Stimulated activated CD4-positive, alpha-beta T cell treated with anti-CD3 and anti-CD28 coated beads, Interleukin-1b, Interleukin-23, amount 100 ng/mL, for 48 hours (primary cell): ENCODE results near the gene SLX4IP.

Experiments used
- DNase-seq: peaks from one replicate; pipeline ENCODE4 v3.0.0-alpha.2; 2020

SLX4IP gene

DNA sequence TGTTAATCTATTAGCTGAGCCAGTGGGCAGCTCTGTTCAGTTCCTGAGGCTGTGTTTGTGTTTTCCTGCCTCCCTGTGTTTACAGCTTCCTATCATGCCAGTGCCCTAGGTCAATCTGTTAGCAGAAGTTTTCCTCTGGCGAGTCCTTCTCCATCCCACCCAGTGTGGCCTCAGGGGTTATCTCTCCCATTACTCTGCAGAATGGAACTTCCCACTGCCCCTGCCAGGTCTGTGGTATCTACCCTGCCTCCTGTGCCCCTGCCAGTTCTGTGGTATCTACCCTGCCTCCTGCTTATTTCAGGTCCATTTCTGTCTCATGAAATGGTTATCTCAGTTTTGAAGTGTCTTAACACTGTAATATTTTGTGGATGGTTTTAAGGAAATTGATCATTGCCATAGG is 63.1 kb downstream of the SLX4IP start:
- no peak for DNase-seq

DNA sequence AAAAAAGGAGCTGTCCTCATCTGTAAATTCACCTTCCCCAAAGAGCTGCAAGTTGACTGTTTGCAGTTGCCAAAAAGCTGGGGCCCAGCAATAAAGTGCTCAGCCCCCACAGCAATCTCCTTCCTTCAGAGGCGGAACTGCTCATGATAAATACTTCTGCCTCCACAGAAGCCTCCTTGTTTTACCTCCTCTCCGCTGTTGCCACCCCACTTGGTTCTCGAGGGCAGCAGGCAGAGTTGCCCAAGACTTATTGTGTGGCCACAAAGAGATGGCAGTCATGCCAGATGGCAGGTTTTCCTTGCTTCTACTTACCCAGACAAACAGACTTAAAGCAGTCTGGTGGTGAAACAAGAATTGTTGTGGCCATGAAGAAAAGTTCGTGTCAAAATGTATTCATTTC is 66.3 kb downstream of the SLX4IP start:
- no peak for DNase-seq

DNA sequence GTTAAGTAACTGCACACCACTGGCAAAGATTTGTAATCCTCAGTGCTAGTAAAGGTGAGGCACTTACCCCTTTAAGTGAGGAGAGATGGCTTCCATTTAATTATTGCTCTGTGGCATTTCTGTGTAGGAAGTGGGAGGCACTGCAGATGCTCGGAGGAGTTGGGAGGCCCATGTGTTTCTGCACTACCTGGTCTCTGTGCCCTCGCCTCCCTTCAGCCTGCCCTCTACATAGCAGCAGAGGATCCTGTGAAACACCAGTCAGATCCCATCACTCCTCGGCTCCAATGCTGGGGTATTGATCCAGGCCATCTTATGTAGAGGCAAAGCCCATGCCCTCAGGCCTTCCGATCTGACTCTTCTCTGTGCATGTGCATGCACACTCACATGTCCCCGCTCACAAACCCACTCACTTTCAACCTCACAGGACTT is 67.0 kb downstream of the SLX4IP start:
- DNase-seq, result peak; percentile 4

DNA sequence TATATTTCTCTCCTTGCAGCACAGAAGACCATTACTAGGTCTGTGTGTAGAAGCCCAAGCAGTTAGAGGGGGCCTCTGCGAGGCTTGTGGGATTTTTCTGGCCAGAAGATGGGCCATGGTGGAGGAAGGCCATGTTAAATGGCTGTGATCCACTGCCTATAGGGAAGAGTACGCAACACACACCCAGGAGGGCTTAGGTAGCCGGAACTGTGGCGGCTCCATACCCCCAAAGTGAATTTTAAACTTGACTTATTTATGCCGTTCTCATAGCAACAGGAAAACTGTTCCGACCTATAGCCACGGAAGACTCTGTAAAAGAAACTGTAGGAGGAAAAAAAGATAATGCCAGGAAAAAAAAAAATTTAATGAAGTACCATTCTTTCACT is 69.5 kb downstream of the SLX4IP start:
- no peak for DNase-seq

DNA sequence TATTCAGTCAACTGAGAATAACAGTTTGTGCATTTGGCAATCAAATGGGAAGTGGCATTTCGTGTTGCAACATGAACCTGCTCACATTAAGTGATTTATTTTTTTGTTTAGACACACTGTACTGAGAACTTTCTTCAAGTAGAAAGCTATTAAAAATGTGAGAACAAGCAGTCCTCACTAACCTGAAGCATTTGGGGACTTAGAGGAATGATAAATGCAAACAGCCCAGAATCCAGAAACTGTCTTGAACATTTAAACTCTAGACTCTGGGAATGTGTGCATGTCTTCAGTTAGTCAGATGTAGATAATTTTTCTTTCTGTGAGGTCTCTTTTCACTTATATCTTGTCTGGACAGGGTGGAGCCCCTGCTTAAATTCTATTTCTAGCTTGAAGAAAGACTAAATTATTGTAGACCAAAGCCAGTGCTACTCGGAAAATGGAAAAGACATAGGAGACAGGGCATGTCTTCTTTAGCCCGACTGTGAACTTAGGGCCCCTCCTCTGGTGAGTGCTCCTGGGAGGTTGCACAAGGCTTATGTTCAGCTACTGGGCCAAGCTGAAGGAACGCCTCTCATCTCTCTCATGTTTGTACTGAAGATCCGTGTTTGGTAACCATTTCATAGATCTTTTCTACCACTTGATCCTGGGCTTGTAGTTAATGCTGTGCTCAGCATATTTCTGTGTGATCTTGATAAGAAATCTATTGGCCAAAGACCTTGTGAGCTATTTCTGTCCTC is 70.1 kb downstream of the SLX4IP start:
- no peak for DNase-seq

DNA sequence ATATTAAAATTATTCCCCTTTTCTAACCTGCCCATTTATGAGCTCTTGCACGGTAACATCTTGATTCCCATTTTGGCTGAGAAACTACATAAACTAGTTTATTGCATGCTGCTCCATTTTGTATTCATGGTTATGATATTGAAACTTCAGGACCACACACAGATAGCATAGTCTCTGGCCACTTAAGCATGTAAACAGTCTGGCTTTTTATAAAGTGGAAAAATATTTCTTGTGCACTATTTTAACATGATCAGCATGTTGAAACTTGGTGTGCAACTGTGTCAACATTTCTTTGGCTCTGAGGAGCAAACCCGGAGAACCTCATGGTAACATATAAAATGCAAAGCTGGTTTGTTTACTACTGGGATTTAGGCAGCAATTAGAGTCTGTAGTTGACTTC is 70.7 kb downstream of the SLX4IP start:
- DNase-seq, result no peak

DNA sequence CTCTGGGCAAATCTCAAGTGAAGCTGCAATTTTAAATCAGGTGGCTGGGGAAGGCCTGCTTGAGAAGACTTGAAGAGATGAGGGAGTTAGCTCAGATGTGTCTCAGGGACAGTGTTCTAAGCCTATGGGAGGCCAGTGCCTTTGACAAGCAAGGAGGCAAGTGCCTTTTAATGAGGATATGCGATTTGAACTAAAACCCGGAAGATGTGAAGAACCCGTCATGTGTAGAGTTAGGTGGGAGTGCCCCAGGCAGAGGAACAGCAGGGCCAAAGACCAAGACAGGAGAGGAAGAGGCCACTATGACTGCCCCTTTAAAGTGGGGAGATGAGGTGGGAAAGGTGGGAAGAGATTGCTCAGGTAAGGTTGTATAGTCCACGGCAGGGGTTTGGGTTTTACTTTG is 71.9 kb downstream of the SLX4IP start:
- DNase-seq, result no peak

DNA sequence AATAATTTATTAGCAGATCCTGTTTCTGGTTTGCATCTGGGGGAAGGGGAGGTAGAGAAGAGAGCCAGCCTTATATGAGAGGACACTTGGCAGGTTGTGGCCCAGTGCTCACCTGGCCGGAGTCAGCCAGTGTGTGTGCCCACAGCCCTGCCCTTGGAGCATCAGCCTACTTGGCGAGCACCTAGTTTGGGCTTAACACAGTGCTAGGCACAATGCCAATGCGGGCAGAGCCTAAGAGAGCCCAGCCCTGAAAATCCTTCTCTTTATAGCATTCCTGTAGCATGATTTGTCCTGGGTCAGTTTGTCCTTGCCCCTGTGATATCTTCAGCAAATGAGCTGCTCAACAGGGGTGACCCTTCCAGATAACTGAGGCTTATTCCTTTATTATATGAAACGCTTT is 73.0 kb downstream of the SLX4IP start:
- DNase-seq, result no peak

DNA sequence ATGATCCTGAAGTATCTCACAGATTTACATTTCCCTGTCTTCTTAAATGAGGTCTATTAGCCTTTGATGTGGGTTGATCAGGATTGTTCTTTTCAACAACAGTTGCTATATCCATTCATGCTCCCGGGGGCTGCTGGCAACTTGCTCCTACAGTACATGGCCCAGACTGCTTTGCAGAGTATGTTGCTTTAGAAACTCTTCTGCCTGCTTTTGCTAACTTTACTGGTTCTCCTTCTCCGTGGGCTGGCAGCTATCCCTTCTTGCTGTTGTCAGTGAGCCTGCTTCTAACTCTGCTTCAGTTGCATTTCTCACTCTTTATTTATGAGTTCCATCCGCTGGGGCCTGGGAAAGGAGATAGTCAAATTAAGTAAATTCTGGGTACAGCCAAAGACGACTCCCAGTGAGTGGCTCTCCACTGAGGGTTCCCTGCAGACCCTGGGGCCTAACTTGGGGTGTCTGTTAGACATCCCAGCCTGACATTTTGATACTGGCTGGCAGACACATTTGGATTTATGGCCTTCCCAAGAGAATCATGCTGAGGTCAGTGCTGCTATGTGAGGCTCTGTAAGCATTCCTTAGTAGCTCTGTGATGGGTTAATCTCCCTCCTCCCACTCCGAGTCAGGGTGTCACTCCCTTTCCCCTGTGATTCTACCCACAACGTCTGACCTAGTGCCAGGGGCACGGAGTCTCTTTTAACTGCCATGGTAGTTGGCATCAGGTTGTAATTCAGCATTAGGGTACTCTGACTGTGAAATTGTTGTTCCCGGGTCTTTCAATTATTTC is 73.6 kb downstream of the SLX4IP start:
- DNase-seq, result no peak

DNA sequence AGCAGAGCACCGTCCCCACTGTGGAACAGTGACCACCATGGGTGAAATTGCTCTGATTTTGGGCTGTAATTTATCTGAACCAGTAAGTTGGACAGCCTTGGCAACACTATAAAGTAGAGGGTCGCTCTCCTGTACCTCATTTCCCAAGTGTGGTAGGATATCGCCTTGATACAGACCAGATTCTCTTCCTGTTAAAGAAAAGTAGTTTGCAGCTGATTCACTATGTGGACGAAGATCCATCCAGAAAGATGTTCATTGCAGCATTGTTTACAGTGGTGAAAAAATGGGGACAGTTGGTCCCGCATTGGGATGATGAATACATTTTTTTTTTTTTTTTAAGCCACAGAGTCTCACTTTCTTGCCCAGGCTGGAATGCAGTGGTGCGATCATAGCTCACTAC is 74.3 kb downstream of the SLX4IP start:
- no peak for DNase-seq

DNA sequence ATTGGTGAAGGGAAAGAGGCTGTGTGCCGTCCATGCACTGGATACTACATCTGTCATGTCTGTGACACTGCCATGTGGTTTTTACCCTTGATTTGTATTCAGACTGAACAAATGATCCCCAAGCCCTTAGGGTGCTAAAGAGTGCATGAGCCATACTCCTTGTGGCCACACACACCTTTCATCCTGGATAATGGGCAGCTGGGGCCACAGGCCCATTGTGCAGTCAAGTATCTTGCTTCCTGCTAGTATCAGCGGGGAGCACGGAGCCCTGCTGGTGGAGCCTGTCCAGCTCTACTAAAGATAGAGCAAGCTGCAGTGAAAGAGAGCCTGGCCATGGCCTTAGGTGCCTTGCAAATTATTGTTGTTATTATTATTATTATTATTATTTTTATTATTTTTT is 75.1 kb downstream of the SLX4IP start:
- no peak for DNase-seq

DNA sequence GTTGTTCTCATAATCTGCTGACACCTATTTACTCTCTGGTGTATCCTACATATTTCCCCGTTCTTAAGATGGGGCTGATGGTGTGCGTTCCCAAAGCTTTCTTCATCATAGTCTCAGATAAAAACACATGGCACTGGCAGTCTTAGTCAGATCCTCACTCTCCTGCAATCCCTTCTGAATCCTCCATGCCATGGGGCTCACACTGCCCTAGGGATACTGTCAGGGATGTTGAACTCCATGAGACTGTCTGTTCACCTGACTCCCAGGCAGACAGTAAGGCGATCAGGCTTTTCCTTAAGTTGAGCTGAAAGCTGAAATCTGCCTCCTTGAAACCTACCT is 76.0 kb downstream of the SLX4IP start:
- no peak for DNase-seq

DNA sequence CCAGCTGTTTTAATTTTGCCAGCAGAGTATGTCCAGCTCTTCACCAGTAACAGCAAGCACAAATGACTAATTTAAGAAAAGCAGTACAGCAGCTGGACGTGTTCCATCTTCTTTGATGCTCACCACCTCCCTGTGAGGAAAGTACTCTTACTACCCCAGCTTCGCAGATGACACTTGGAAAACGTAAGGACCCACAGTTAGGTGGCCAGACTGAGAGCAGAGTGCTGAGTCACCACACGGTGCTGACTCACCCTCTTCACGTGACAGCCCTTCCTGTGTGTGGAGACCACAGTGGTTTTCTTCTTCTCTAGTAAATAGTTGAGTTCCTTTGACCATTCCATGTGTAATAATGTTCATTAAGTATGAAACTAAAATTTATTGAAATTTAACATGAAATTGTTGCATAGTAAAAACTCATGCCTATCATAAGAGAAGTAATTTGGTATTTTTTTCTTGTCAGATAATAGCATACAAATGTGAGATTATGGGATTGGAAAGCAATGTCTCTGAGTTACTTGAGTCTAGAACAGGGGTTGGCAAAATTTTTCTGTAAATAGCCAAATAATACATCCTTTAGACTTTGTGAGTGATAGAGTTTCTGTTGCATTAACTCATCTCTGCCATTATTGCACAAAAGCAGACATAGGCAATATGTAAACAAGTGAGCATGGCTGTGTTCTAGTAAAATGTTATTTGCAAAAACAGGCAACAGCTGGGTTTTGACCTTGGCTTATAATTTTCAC is 76.6 kb downstream of the SLX4IP start:
- DNase-seq, result peak; percentile 72

DNA sequence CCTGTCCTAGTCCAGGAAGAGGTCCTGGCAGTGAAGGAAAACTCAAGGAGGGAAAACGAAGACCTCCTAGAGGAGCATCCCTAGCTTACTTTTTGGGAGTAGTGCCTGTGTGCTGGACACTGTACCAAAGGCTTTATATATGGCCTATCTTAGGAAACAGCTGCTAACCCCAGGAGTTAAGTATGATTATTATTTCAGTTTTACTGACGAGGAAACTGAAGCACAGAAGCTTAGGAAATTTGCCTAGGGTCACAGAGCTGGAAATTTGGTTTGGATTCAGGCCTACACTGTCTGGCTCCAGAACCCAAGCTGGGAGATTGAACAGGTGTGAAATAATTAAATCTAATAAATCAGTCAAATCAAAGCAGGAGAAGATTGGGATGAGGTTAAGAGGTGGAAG is 78.0 kb downstream of the SLX4IP start:
- DNase-seq, result no peak

DNA sequence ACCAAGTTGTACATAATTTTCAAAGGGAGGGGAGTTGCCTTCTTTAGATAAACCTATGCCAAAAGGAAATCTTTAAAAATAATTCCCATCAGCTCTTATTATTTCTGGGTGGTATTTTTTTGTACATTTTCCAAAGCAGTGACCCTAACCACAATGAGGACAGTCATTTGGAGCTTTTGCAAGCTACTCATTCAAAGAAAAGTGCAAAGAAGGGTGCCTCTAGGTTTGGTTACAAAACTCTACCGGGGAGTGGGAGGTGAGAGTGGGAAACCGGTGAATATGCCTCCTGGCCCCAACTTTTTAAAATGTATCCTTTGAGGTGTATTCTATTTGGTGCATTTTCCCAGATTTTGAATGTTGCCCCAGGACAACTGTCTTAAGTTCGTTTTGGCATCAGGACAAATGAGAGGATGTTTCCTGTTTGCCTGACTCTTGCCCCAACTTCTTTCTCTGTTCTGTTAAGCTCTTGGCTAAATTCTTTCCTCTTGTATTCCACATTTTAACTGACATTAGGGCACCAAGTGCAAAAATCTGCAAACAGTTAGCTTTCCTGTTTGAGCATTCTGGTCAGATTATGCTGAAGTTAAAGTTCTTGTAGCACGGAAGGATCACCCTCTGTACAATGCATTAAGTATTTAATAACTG is 78.9 kb downstream of the SLX4IP start:
- no peak for DNase-seq

DNA sequence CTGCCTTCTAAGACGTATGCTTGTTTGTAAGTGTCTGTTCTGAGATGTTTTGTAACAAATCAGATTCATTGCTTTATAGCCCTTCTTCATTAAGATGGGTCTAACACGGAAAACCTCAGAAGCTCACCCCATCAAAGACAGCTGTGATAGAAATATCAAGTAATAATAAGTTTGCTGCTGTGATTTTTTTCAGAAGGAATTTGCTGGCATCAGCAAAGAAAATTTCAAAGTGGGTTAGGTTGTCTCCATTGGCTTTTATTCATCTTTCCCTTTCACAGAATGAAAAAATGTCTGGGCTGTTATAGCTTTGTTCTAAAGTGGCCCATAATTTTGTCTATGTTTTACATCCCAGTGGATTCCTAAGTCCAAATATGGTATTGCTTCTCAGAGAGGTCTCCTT is 81.4 kb downstream of the SLX4IP start:
- DNase-seq, result no peak

DNA sequence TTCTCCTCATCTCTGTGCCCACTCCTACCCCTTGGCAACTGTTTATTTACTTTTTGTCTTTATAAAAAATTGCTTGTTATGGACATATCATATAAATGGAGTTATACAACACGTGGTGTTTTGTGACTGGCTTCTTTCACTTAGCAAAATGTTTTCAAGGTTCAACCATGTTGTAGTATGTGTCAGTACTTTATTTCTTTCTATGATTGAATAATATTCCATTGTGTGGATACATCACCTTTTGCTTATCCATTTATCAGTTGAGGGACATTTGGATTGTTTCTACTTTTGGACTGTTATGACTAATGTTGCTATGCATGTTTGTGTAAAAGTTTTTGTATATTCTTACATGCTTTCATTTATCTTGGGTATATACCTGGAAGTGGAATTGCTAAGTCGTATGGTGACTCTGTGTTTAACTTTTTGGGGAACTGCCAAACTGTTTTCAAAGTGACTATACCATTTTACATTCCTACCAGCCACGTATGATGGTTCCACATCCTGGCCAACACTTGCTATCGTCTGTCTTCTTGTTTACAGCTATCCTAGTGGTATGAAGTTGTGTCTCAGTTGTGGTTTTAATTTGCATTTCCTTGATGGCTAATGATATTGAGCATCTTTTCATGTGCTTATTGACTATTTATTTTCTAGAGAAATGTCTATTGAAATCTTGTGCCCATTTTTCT is 84.4 kb downstream of the SLX4IP start:
- no peak for DNase-seq

DNA sequence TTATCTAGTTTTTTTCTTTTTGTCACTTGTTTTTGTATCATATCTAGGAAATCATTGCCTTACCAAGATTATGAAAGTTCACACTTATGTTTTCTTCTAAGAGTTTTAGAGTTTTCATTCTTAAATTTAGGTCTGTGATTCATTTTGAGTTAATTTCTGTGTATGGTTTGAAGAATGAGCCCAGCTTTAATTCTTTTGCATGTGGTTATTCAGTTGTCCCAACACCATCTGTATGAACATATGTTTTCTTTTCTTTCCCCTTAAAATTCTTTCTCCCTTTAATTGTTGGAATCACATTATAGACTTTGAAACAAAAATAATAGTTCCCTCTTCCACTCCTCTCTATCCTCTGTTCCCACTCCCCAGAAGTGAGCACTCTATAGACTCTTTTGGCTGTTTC is 85.4 kb downstream of the SLX4IP start:
- no peak for DNase-seq

DNA sequence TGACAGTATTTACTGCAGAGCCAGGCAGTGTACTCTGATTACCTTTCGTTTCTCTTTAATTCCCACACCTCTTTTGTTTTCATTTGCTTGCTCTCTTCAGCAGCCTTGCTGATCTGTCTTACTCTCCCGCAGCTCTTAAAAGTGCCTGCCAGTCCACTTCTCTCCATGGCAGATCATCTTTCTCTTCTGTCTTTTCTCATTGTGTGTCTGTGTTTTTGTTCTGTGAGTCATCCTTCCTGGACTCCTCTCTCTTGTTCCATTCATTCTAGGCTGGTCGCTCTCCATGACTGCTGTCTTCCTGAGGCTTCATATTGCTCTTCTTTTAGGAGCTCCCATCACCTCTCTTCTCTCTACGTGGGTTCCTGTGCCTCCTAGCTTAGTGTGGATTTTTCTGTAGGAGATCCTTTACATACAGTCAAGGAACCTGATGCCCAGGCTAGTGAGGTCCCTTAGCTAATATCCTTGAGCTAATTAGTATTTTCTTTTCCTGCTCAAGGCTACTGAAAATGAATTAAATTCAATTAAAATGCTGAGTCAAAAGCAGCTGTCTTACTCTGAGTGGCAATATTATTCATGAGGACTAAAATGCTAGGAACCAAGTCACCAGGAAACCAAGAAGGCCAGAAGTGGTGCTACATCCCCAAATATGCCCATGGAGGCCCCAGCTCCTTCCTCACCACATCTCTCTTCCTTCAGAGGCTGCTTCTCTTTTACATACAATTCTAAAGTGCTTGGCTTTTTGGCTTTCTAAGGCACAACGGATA is 86.1 kb downstream of the SLX4IP start:
- DNase-seq, result no peak

DNA sequence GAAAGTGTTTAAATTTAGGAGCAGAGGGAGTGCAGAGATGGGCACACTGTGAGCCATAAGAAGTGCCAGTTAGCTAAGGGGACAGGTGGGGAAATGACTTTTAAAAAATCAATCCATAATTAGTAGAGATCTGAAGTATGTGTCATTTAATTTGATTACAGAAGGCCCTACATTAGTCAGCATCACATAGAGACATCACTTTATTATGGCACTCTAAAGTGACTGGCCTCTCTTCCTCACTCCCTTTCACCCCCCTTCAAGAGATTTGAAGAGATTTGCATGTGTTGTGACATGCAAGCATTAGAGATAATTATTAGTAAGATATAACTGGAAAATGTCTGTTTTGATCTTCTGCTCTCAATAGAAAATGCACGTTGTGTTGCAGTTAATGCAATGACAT is 86.7 kb downstream of the SLX4IP start:
- no peak for DNase-seq

DNA sequence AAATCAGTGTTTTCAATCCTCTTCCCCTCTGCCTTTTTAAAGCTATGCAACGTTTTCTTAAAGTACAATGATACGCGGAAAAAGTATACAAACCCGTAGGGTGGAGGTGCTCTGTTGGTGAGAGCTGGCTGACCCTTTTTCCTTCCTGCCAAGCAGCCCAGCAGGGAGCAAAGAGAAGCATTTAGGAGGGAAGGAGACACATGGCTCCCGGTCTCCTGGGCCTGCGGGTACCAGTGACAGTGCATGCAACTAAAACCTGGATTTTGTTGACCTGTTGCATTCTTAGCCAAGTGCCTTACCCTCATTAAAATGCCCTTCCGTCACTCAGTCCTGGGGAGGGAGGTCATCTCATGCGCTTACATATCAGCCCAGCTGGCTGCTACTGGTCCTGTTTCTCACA is 87.2 kb downstream of the SLX4IP start:
- DNase-seq, result no peak

DNA sequence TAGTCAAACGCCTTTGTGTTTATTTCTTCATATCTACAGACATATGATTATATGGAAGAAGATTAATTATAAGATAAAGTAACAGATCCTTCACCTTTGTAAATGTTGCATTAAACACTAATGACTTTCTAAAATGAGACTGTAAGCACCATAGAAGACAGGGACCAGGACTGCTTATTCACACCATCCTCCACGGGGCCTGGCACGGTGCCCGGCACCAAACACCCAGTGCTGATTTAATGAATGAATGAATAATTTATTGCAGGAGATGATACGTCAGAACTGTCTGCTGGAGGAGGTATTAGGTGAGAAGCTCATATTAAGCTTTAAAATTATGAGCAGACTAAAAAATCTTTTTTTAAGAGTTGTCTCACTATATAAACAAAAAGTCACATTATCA is 88.3 kb downstream of the SLX4IP start:
- no peak for DNase-seq
